ENCODE measurements around the gene LRSAM1.
A peak's percentile ranks its signal among the peaks of the same experiment; 100 is the strongest.

LRSAM1 gene

GRCh38 chr9:127500399-127500798 lies 49.1 kb downstream of the LRSAM1 start:
- no peak for DNase-seq

- DNase-seq = no peak
Measured at GRCh38 chr9:127500862-127501261, 49.6 kb downstream of the LRSAM1 start.

GRCh38 chr9:127501821-127502343 lies 50.6 kb downstream of the LRSAM1 start:
- DNase-seq = no peak

GRCh38 chr9:127502706-127503378 lies 51.5 kb downstream of the LRSAM1 start:
- no peak for DNase-seq

GRCh38 chr9:127503379-127503921 lies 52.1 kb downstream of the LRSAM1 start:
- DNase-seq = no peak

- peak; percentile 55 for DNase-seq
Measured at GRCh38 chr9:127503947-127504886, 52.9 kb downstream of the LRSAM1 start.

GRCh38 chr9:127504887-127505251 lies 53.6 kb downstream of the LRSAM1 start:
- DNase-seq = no peak

GRCh38 chr9:127505396-127506116 lies 54.2 kb downstream of the LRSAM1 start:
- no peak for DNase-seq

- no peak for DNase-seq
Measured at GRCh38 chr9:127506117-127506813, 55.0 kb downstream of the LRSAM1 start.

GRCh38 chr9:127506814-127507750 lies 55.8 kb downstream of the LRSAM1 start:
- DNase-seq = no peak

GRCh38 chr9:127507751-127508648 lies 56.7 kb downstream of the LRSAM1 start:
- no peak for DNase-seq

GRCh38 chr9:127508901-127509260 lies 57.6 kb downstream of the LRSAM1 start:
- DNase-seq = no peak

GRCh38 chr9:127509261-127509954 lies 58.1 kb downstream of the LRSAM1 start:
- no peak for DNase-seq

GRCh38 chr9:127509955-127510299 lies 58.6 kb downstream of the LRSAM1 start:
- DNase-seq = no peak

- DNase-seq = no peak
Measured at GRCh38 chr9:127514468-127514867, 63.2 kb downstream of the LRSAM1 start.

GRCh38 chr9:127516835-127517607 lies 65.7 kb downstream of the LRSAM1 start:
- DNase-seq = no peak

GRCh38 chr9:127517620-127518019 lies 66.3 kb downstream of the LRSAM1 start:
- no peak for DNase-seq

GRCh38 chr9:127518091-127518856 lies 67.0 kb downstream of the LRSAM1 start:
- DNase-seq = no peak

Measured in NCI-H526 treated with DMSO at 0.1 percent for 48 hours (cell line).